Measurements from ENCODE around the gene TRAM2. TPM values are rescaled to one million over a fixed set of nuclear protein-coding genes. Genes with fewer than 3 reads are reported as not detected.

The TRAM2 gene
- total and polyA plus RNA-seq, 2 of the 4 experiments (the other 2 are of a cell fraction): 77.2 to 95.7 TPM

DNA sequence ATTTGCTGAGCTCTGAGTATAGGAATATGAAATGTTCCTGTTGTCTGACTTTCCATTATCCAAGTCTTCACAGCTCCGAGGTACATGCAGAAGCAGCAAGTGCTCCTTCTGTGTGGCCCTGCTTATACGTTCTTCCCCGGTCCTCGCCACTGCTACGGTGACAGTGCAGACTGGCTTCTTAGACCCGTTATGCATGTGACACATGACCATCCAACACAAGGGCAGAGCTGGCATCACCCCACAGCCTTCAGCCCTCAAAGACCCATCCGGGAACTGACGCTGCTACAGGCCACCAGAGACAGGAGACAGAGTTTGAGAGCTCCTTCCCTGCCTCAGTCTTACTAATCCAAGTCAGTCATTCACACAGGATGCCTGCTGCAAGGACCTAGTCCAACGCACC, 70.4 kb downstream of the TRAM2 start:
- Histone ChIP-seq H2AK5ac (ENCODE audit: low read depth, low read length) (peak overlapping the region; percentile 45; the same call in 1 of the 2 replicates), H4K20me1 (ENCODE audit: insufficient read depth, low read length) (no peaks in the 10 kb centered on the region), H3K9ac (ENCODE audit: low read depth, low read length) (no peak overlapping the region), H3K27me3 (ENCODE audit: control insufficient read depth, insufficient read depth, low read length) (no peaks in the 10 kb centered on the region), H3K4me1 (ENCODE audit: control insufficient read depth, insufficient read depth, low read length) (peaks cover 33% of the 10 kb centered on the region), H3K27ac (ENCODE audit: insufficient read depth, low read length) (0 out of 2 replicates have a peak overlapping the region, but pooled peaks have one; percentile 1), H2BK20ac (ENCODE audit: low read depth, low read length) (no peak overlapping the region), H2AK9ac (replicated peaks; ENCODE audit: low read depth, low read length, poor library complexity) (no peak overlapping the region), H3K79me1 (ENCODE audit: low read depth in 1 of 2, low read length in 2 of 2) (peaks cover 41 to 92% of the 10 kb centered on the region in 2 experiments), H2AFZ (replicated peaks; ENCODE audit: low read length, poor library complexity) (no peak overlapping the region), H2BK15ac (ENCODE audit: low read depth, low read length) (no peak overlapping the region; the same call in 2 of the 3 replicates), H3K36me3 (ENCODE audit: control insufficient read depth, insufficient read depth, low read length) (peaks cover 86% of the 10 kb centered on the region), H3K9me1 (ENCODE audit: insufficient read depth, low read length) (peaks cover 43% of the 10 kb centered on the region), H3K23ac (ENCODE audit: low read depth, low read length) (no peak overlapping the region), H3K56ac (ENCODE audit: extremely low read depth, insufficient read depth, low read length) (no peak overlapping the region), H3K14ac (replicated peaks; ENCODE audit: low read depth, low read length) (no peak overlapping the region), H3K9me3 (ENCODE audit: control insufficient read depth, insufficient read depth, low read length) (no peaks in the 10 kb centered on the region), H3K18ac (ENCODE audit: low read depth, low read length) (no peak overlapping the region), H4K8ac (ENCODE audit: low read depth in 2 of 2, low read length in 2 of 2) (no peak overlapping the region), H2BK120ac (ENCODE audit: low read depth, low read length) (no peak overlapping the region; the same call in 1 of the 2 replicates), H4K91ac (ENCODE audit: insufficient read depth, low read depth, low read length) (peak overlapping the region; percentile 35), H3K4ac (ENCODE audit: low read depth, low read length) (no peak overlapping the region), H3K4me2 (ENCODE audit: low read depth, low read length) (no peak overlapping the region), H2BK5ac (ENCODE audit: low read depth, low read length, poor library complexity, severe bottlenecking) (no peak overlapping the region), H3K4me3 (ENCODE audit: insufficient read depth, low read depth, low read length) (no peak overlapping the region), H4K5ac (ENCODE audit: low read depth, low read length) (no peak overlapping the region)
- ChIA-PET POLR2A (ENCODE audit: unreplicated experiment) (no interaction called here), CTCF (no interaction called here)
- dilution Hi-C loops (cut with HindIII; ENCODE audit: low sequenced_read_pairs, unreplicated experiment): no loop called here
- intact Hi-C loops (cut with micrococcal nuclease): no loop called here
- 80% methylated on average over 5 of the region's 9 CpGs; no CpG with 5 or more reads in 1 of the 2 experiments for WGBS, 2 experiments (ENCODE audit: extremely low coverage in 2 of 2, insufficient read length in 1 of 2)
- no TSS peak for BruUV-seq (replicated peaks)
- TF ChIP-seq BHLHE40 (IDR thresholded peaks at IDR 0.05; ENCODE audit: low read depth, low read length): no peak
- TF ChIP-seq SMC3 (IDR thresholded peaks at IDR 0.05; ENCODE audit: low read depth, low read length): no peak
- TF ChIP-seq RCOR1 (IDR thresholded peaks at IDR 0.05; ENCODE audit: insufficient replicate concordance, low read length): no peak
- no peak for ATAC-seq (ENCODE audit: low read depth)
- no peak for DNase-seq
- in situ Hi-C loops (cut with MboI; ENCODE audit: low sequenced_read_pairs): no loop called here

Data from IMR-90 (cell line).